Neural progenitor cell (in vitro differentiated cells): ENCODE results near the gene C1orf50. TPM values are rescaled to one million over a fixed set of nuclear protein-coding genes. Genes with fewer than 3 reads are reported as not detected.

Experiments
- DNase-seq: peaks from one replicate; pipeline ENCODE4 v3.0.0-alpha.2; 2016; ENCODE audit warnings: low spot score
- H2AFZ ChIP-seq: fragments of 200-600 bp; sonication (generic); replicated peaks from 2 replicates; pipeline ENCODE4 v1.6.1; 2016; ENCODE audit warnings: antibody characterized with exemption
- H3F3A ChIP-seq: fragments of 200-600 bp; sonication (generic); 2 replicates; pipeline ENCODE4 v1.6.1; 2016; ENCODE audit warnings: antibody characterized with exemption, low read depth
- H3K27ac ChIP-seq: fragments of 200-600 bp; sonication (generic); 2 replicates; pipeline ENCODE4 v1.5.1; 2016; ENCODE audit warnings: mild to moderate bottlenecking
- H3K27me3 ChIP-seq: fragments of 200-600 bp; sonication (generic); 2 replicates; pipeline ENCODE4 v1.6.1; 2016; ENCODE audit warnings: mild to moderate bottlenecking, moderate library complexity
- H3K36me3 ChIP-seq: fragments of 200-600 bp; sonication (generic); 2 replicates; pipeline ENCODE4 v1.5.1; 2016
- H3K4me1 ChIP-seq: fragments of 200-600 bp; sonication (generic); 2 replicates; pipeline ENCODE4 v1.6.1; 2016; ENCODE audit warnings: mixed run types
- H3K4me2 ChIP-seq: fragments of 200-600 bp; sonication (generic); 2 replicates; pipeline ENCODE4 v1.6.1; 2016
- H3K4me3 ChIP-seq: fragments of 200-600 bp; sonication (generic); 2 replicates; pipeline ENCODE4 v1.5.1; 2016
- H3K79me2 ChIP-seq: fragments of 200-600 bp; sonication (generic); 2 replicates; pipeline ENCODE4 v1.6.1; 2016; ENCODE audit warnings: low read depth
- H3K9ac ChIP-seq: fragments of 200-600 bp; sonication (generic); 2 replicates; pipeline ENCODE4 v1.6.1; 2016
- H3K9me3 ChIP-seq: fragments of 200-600 bp; sonication (generic); 2 replicates; pipeline ENCODE4 v1.5.1; 2016; ENCODE audit warnings: low read depth
- H4K20me1 ChIP-seq: fragments of 200-600 bp; sonication (generic); 2 replicates; pipeline ENCODE4 v1.6.1; 2016; ENCODE audit warnings: low read depth
- H3K27ac Mint-ChIP-seq: 3 replicates; pipeline ENCODE4 v1.8.0; 2021; ENCODE audit warnings: mixed read lengths
- H3K27me3 Mint-ChIP-seq: 2 replicates; pipeline ENCODE4 v1.8.0; 2022; ENCODE audit warnings: low read depth, mild to moderate bottlenecking, inconsistent platforms, moderate library complexity, mixed read lengths; ENCODE audit not compliant: insufficient read depth
- H3K36me3 Mint-ChIP-seq: 3 replicates; pipeline ENCODE4 v1.8.0; 2021; ENCODE audit warnings: mixed read lengths
- H3K4me1 Mint-ChIP-seq: 3 replicates; pipeline ENCODE4 v1.8.0; 2021; ENCODE audit warnings: mixed read lengths
- H3K4me3 Mint-ChIP-seq: 3 replicates; pipeline ENCODE4 v1.8.0; 2021; ENCODE audit warnings: mild to moderate bottlenecking, moderate library complexity, mixed read lengths
- H3K9me3 Mint-ChIP-seq: 3 replicates; pipeline ENCODE4 v1.8.0; 2020; ENCODE audit warnings: mixed read lengths
- CTCF ChIP-seq: fragments of 200-600 bp; sonication (generic); IDR thresholded peaks from 2 replicates; pipeline ENCODE4 v1.5.1; 2017; ENCODE audit warnings: antibody characterized with exemption, mild to moderate bottlenecking
- EZH2 ChIP-seq: fragments of 200-600 bp; sonication (generic); IDR thresholded peaks from 2 replicates; pipeline ENCODE4 v1.6.1; 2017; ENCODE audit warnings: antibody characterized with exemption, mild to moderate bottlenecking, moderate library complexity
- EZH2phosphoT487 ChIP-seq: fragments of 200-600 bp; sonication (generic); IDR thresholded peaks from 2 replicates; pipeline ENCODE4 v1.6.1; 2017; ENCODE audit warnings: antibody characterized with exemption
- total RNA-seq: library from RNA; depleted of rRNA; stranded (reverse); fragments of >200 nt; gene quantifications from 2 replicates; pipeline ENCODE4 v1.2.3, GENCODE V29; 2015; ENCODE audit warnings: low replicate concordance

Gene C1orf50
- total RNA-seq, 1 donor from 2014 or later, result 19.0 TPM

- Histone ChIP-seq H3K4me3 (no peak overlapping the region), H3K79me2 (peaks cover 2% of the 10 kb centered on the region), H4K20me1 (no peaks in the 10 kb centered on the region), H3K27ac (no peak overlapping the region), H3F3A (peaks cover 28% of the 10 kb centered on the region), H3K9ac (no peak overlapping the region), H2AFZ (peak overlapping the region; percentile 27), H3K36me3 (no peaks in the 10 kb centered on the region), H3K4me2 (no peak overlapping the region), H3K4me1 (peaks cover 20% of the 10 kb centered on the region), H3K9me3 (no peaks in the 10 kb centered on the region), H3K27me3 (no peaks in the 10 kb centered on the region)
- Mint-ChIP-seq H3K4me1 (peaks cover 35% of the 10 kb centered on the region), H3K9me3 (no peaks in the 10 kb centered on the region), H3K27ac (no peak overlapping the region), H3K36me3 (no peaks in the 10 kb centered on the region), H3K4me3 (no peak overlapping the region), H3K27me3 (no peaks in the 10 kb centered on the region)
- TF ChIP-seq EZH2phosphoT487 (no peak), EZH2 (no peak), CTCF (no peak)
- DNase-seq, result no peak
These were observed 53.8 kb downstream of the C1orf50 start for GRCh38 chr1:42820813-42821212.

GRCh38 chr1:42821690-42822089, 54.6 kb downstream of the C1orf50 start:
- H2AFZ ChIP-seq, result no peak overlapping the region
- no peak overlapping the region for H3K9ac ChIP-seq
- DNase-seq, result no peak
- peaks cover 20% of the 10 kb centered on the region for H3F3A ChIP-seq
- no peaks in the 10 kb centered on the region for H3K27me3 Mint-ChIP-seq
- no peaks in the 10 kb centered on the region for H3K27me3 ChIP-seq
- H3K4me3 ChIP-seq, result no peak overlapping the region
- peaks cover 30% of the 10 kb centered on the region for H3K4me1 Mint-ChIP-seq
- H3K4me3 Mint-ChIP-seq, result no peak overlapping the region
- no peaks in the 10 kb centered on the region for H3K36me3 ChIP-seq
- peaks cover 16% of the 10 kb centered on the region for H3K4me1 ChIP-seq
- H3K27ac ChIP-seq, result no peak overlapping the region
- no peak for TF ChIP-seq EZH2phosphoT487
- no peak for TF ChIP-seq CTCF
- no peak for TF ChIP-seq EZH2
- no peak overlapping the region for H3K4me2 ChIP-seq
- no peaks in the 10 kb centered on the region for H3K79me2 ChIP-seq
- no peaks in the 10 kb centered on the region for H3K9me3 ChIP-seq
- H4K20me1 ChIP-seq, result no peaks in the 10 kb centered on the region
- H3K27ac Mint-ChIP-seq, result no peak overlapping the region
- no peaks in the 10 kb centered on the region for H3K36me3 Mint-ChIP-seq
- no peaks in the 10 kb centered on the region for H3K9me3 Mint-ChIP-seq

GRCh38 chr1:42822800-42823392, 55.8 kb downstream of the C1orf50 start:
- H3K4me3 Mint-ChIP-seq, result no peak overlapping the region
- peaks cover 26% of the 10 kb centered on the region for H3K4me1 Mint-ChIP-seq
- DNase-seq, result no peak
- no peaks in the 10 kb centered on the region for H3K27me3 Mint-ChIP-seq
- Histone ChIP-seq H3K9ac (no peak overlapping the region), H3K27me3 (no peaks in the 10 kb centered on the region), H3K4me1 (peaks cover 16% of the 10 kb centered on the region), H3K36me3 (no peaks in the 10 kb centered on the region), H3K4me3 (no peak overlapping the region), H3K27ac (no peak overlapping the region), H3K79me2 (no peaks in the 10 kb centered on the region), H3F3A (peaks cover 15% of the 10 kb centered on the region), H3K9me3 (no peaks in the 10 kb centered on the region), H4K20me1 (no peaks in the 10 kb centered on the region), H2AFZ (no peak overlapping the region), H3K4me2 (no peak overlapping the region)
- no peaks in the 10 kb centered on the region for H3K9me3 Mint-ChIP-seq
- H3K27ac Mint-ChIP-seq, result no peak overlapping the region
- TF ChIP-seq EZH2phosphoT487, result no peak
- TF ChIP-seq CTCF, result no peak
- TF ChIP-seq EZH2, result no peak
- no peaks in the 10 kb centered on the region for H3K36me3 Mint-ChIP-seq
